CD4-positive, alpha-beta T cell treated with Interleukin-2 at 100 ng/mL for 4 hours (primary cell): Measurements from ENCODE around the gene ADAM12.
"Not testable (repeated sequence)": the region's sequence is repeated elsewhere in the genome, so short reads cannot be mapped to it uniquely, and the experiment has no call there.

Experiments
- DNase-seq: peaks from one replicate; pipeline ENCODE4 v3.0.0-alpha.2; 2020; ENCODE audit warnings: low spot score

ADAM12 gene

GRCh38 chr10:126177417-126178030 is 210.8 kb downstream of the ADAM12 start:
- DNase-seq, result no peak

DNA sequence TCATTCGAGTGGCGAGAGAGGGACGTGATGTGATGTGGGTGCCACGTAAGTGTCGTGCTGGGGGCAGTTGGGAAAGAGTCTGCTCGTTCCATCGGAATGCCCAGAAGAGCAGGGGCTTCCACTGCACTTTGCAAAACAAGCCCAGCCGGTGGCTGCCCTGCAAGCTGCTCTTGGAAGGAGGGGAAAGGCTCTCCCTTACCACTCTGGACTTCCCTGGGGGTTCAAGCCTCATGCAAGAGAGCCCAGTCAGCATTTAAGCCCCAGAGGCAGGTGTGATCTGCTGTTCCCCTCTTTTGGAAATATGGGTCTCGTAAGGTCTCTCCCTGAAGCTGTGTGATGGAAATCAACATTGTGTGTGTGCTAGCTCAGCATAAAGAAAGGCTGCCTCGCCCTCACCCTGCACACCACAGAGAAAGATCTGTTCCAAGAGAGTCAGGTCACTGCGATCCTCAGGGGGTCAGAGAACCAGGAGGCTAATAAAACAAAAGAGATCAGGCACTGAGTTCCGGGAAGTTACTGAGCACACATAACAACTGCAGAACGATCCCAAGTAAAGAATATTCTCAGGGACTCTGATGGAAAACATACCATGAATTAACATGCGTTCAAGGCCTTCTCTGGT is 212.5 kb downstream of the ADAM12 start:
- no peak for DNase-seq

- DNase-seq, result not testable (repeated sequence)
Observed at GRCh38 chr10:126172755-126173154, 215.5 kb downstream of the ADAM12 start.

- no peak for DNase-seq
Observed at GRCh38 chr10:126171555-126171954, 216.7 kb downstream of the ADAM12 start.

DNA sequence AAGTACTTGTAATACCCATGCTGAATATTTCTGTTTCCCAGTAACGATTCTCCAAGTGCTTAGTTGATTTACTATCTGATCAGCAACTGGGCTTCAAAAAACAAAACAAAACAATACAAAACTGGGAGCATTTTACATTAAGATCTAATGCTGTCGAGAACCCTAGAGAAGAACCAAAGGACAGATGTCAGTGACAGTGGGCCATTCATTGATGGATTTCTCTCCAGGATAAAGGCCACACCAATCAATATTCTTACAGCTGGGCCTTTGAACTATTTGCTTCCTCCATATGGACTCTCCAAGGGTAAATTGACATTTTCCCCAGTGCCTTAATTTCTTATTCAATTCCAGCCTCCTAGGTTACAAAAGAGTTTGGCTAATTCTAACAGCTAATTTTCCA is 217.5 kb downstream of the ADAM12 start:
- DNase-seq, result no peak

DNA sequence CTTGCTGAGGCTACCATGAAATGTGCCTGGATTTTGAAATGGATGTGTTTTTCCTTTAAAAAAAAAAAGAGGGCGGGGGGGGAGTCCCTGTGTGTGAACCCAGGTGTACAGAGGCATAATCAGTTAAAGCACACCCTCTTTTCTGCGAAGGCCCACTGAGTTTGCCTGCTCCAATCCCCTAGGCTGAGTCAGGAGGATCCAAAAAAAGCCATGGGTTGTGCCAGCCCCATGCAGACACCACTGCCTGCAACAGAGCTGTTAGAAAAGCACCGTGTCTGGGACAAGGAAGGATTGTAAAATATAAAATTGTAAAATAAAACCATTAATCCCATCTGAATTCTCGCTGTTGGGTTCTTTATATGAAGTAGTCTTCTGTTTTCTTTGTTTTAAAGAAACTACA is 217.9 kb downstream of the ADAM12 start:
- DNase-seq, result no peak

- DNase-seq, result no peak
Observed at GRCh38 chr10:126169899-126170298, 218.4 kb downstream of the ADAM12 start.

GRCh38 chr10:126166797-126167196 is 221.5 kb downstream of the ADAM12 start:
- DNase-seq, result no peak

- no peak for DNase-seq
Observed at GRCh38 chr10:126165874-126166273, 222.4 kb downstream of the ADAM12 start.

DNA sequence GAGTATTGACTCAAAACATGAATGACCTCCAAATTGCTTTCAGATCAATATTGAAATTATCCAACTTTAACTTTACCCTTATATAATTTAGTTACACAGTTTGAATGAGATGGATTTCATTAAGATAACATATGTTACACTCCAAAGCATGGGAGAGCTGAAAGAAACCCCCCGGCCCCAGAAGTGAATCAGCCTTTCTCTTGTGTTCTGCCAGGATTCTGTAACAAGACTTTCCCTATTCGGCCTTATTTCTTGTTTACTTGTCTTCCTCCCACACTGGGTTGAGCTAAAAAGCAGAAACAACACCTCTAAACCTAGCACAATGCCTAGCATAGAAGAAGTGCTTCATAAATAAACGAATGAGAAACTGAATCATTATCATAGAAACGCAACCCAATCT is 224.8 kb downstream of the ADAM12 start:
- no peak for DNase-seq

GRCh38 chr10:126161691-126162090 is 226.6 kb downstream of the ADAM12 start:
- DNase-seq, result no peak

GRCh38 chr10:126160971-126161630 is 227.2 kb downstream of the ADAM12 start:
- DNase-seq, result no peak

GRCh38 chr10:126160571-126160970 is 227.7 kb downstream of the ADAM12 start:
- no peak for DNase-seq

DNA sequence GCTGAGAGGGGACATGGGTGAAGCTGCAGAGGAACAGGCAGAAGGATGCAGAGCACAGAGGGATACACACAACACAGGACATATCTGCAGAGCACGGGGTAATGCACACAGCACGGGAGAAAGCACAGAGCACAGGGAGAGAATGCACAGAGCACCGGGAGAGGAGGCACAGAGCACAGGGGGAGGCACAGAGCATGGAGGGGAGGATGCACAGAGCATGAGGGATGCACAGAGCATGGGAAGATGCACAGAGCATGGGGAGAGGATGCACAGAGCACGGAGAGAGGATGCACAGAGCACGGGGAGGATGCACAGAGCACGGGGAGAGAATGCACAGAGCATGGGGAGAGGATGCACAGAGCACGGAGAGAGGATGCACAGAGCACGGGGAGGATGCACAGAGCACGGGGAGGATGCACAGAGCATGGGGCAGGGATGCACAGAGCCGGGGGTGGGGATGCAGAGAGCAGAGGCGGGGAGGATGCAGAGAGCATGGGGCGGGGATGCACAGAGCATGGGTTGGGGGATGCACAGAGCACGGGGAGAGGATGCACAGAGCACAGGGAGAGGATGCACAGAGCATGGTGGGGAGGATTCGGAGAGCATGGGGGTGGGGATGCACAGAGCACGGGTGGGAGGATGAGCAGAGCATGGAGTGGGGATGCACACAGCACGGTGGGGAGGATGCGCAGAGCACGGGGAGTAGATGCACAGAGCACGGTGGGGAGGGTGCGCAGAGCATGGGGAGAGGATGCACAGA is 230.0 kb downstream of the ADAM12 start:
- DNase-seq, result no peak

- no peak for DNase-seq
Observed at GRCh38 chr10:126157189-126157588, 231.1 kb downstream of the ADAM12 start.

DNA sequence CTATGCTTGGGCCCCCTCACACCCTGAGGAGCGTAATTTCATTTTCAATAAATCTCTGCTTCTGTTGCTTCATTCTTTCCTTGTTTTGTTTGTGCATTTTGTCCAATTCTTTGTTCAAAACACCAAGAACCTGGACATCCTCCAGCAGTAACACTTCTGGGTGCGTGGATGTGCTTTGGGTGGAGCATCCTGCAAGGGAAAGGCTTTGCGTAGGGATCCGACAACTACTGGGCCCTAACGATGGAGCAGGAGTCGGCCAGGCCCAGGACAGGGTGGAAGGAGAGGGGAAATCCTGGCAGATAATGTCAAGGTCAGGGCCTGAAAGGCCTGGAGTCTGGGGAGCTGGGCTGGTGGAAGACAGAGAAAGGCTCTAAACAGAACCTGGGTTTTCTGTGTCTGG is 231.8 kb downstream of the ADAM12 start:
- no peak for DNase-seq

DNA sequence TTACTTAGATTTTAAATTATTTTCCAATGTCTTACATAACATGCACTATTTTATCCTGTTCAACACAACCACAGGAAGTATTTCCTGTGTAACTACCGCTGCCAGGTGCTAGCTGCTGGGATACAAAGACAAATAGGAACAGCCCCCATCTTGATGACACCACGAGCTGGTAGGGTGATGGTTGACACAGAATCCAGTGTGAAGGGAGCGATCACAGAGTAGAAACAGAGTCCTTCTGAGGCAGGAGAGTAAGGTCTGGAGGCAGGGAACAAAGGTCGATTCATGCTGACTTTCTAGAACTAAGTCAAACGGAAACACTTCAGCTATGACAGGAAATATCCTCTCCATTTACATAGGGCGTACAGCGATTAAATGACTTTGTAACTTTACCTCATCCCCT is 232.3 kb downstream of the ADAM12 start:
- DNase-seq, result no peak

DNA sequence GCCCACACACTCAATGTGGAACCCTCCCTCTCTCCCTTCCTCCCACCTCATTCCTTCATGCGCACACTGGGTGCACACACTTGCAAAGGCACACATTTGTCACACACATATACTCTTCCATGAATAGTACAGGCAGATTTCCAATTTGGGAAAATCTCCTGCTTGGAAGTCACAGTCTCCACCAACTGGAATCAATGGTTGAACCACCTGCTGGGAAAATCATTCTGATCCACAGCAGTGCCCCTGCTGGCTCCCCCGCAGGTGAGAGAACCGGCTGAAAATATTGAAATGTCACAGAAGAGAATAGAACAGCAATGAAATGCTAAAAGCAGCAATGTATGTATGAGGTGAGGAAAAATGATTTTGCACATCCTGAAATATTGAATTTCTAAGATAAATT is 232.7 kb downstream of the ADAM12 start:
- no peak for DNase-seq

DNA sequence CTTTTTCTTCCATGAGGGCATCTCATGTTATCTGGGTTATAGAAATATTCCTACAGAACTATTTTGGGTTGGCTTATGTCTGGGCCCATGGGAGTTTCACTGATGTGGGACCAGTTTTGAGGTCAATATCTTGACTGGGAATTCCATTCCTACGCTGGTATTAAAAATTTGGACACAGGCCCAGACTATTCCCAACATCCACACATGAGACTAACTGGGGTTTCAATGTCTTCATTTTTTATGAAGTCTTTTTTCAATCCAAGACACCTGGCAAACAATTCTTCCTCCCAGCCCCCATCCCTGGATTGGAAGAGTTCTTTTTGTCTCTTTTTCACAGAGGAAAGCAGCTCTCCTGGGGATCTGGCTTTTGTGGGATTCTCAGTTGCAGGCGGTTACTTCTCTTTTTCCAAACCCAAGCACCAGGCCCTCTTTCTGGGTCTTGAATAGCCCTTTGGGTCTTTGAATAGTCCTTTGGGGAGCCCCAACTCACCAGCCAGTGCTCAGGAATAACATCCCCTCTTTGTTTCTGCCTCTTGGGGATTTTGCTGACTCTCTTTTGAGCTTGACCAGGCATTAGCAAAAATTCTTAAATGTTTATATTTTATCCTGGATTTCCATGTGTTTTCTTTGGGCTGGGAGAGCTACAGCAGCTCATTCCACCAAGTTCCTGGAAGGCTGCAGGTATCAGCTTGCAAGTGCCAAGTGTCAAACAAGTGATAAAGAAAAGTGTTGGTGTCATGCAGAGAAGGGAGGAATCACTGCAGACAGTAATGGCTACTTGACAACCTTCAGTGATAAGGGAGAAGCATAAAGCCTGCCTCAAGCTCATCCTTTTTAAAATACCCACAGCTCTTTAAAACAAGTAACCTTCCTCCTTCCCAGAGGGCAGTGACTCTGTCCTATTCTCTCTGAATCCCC is 234.3 kb downstream of the ADAM12 start:
- no peak for DNase-seq

- DNase-seq, result no peak
Observed at GRCh38 chr10:126147866-126148587, 240.2 kb downstream of the ADAM12 start.

GRCh38 chr10:126146771-126147170 is 241.5 kb downstream of the ADAM12 start:
- DNase-seq, result no peak
